HG03159 (cell line): Measurements from ENCODE around the gene TNNI3K.

ENCODE experiments used
- ATAC-seq: cut with Tn5 transposase; IDR thresholded peaks from one replicate; pipeline ENCODE4 v1.9.1; 2021; ENCODE audit warnings: mild to moderate bottlenecking, moderate library complexity; ENCODE audit not compliant: unreplicated experiment

The TNNI3K gene

GRCh38 chr1:74431531-74431930, 196.3 kb downstream of the TNNI3K start:
- no peak for ATAC-seq

GRCh38 chr1:74432325-74432724, 197.1 kb downstream of the TNNI3K start:
- no peak for ATAC-seq

- ATAC-seq, result no peak
Measured at GRCh38 chr1:74434321-74434720, 199.1 kb downstream of the TNNI3K start.

- ATAC-seq, result no peak
Measured at GRCh38 chr1:74436078-74436477, 200.9 kb downstream of the TNNI3K start.

GRCh38 chr1:74437035-74437434, 201.8 kb downstream of the TNNI3K start:
- ATAC-seq, result no peak

GRCh38 chr1:74452035-74452434, 216.8 kb downstream of the TNNI3K start:
- ATAC-seq, result no peak

- ATAC-seq, result no peak
Measured at GRCh38 chr1:74453277-74453676, 218.1 kb downstream of the TNNI3K start.

GRCh38 chr1:74455390-74455789, 220.2 kb downstream of the TNNI3K start:
- no peak for ATAC-seq

- no peak for ATAC-seq
Measured at GRCh38 chr1:74457253-74457652, 222.1 kb downstream of the TNNI3K start.

- ATAC-seq, result peak; percentile 68
Measured at GRCh38 chr1:74463333-74463988, 228.3 kb downstream of the TNNI3K start.

- no peak for ATAC-seq
Measured at GRCh38 chr1:74464037-74464436, 228.8 kb downstream of the TNNI3K start.

GRCh38 chr1:74465193-74465681, 230.1 kb downstream of the TNNI3K start:
- no peak for ATAC-seq

GRCh38 chr1:74467786-74468377, 232.7 kb downstream of the TNNI3K start:
- no peak for ATAC-seq

- ATAC-seq, result peak; percentile 61
Measured at GRCh38 chr1:74468982-74469603, 233.9 kb downstream of the TNNI3K start.

GRCh38 chr1:74470251-74470650, 235.1 kb downstream of the TNNI3K start:
- no peak for ATAC-seq

GRCh38 chr1:74470936-74471335, 235.7 kb downstream of the TNNI3K start:
- no peak for ATAC-seq

GRCh38 chr1:74471470-74471869, 236.3 kb downstream of the TNNI3K start:
- ATAC-seq, result no peak

- no peak for ATAC-seq
Measured at GRCh38 chr1:74474585-74474984, 239.4 kb downstream of the TNNI3K start.

- ATAC-seq, result no peak
Measured at GRCh38 chr1:74478979-74479378, 243.8 kb downstream of the TNNI3K start.

GRCh38 chr1:74480068-74480467, 244.9 kb downstream of the TNNI3K start:
- no peak for ATAC-seq

- ATAC-seq, result no peak
Measured at GRCh38 chr1:74481607-74482006, 246.4 kb downstream of the TNNI3K start.

- no peak for ATAC-seq
Measured at GRCh38 chr1:74485622-74486021, 250.4 kb downstream of the TNNI3K start.
